Lung (tissue), 12 donors: ENCODE measurements around the gene HDAC4. TPM values are rescaled to one million over a fixed set of nuclear protein-coding genes. Genes with fewer than 3 reads are reported as not detected.

Experiments
- ATAC-seq: fragments of 200-7000 bp; cut with Tn5 transposase; one replicate; pipeline ENCODE4 v1.9.1; 2020; ENCODE audit warnings: moderate number of reproducible peaks; ENCODE audit not compliant: insufficient read depth, low FRiP score
- DNase-seq, 3 donors: peaks; one replicate each; pipeline ENCODE4 v3.0.0-alpha.2; 2013 to 2017
- H3K27ac ChIP-seq, 2 donors: one replicate each; pipeline ENCODE4 v1.5.1; 2013; ENCODE audit warnings: mild to moderate bottlenecking in 2 of 2, moderate library complexity in 2 of 2, control low read depth in 1 of 2, inconsistent platforms in 1 of 2, low read depth in 1 of 2, low read length in 1 of 2
- H3K27me3 ChIP-seq, 3 donors: one replicate each; pipeline ENCODE4 v1.5.1; 2013; ENCODE audit warnings: low read length in 2 of 3; ENCODE audit not compliant: control insufficient read depth in 3 of 3, insufficient read depth in 3 of 3
- H3K36me3 ChIP-seq, 4 donors: one replicate each; pipeline ENCODE4 v1.5.1; 2013; ENCODE audit warnings: low read length in 4 of 4, mild to moderate bottlenecking in 1 of 4, moderate library complexity in 1 of 4; ENCODE audit not compliant: control insufficient read depth in 4 of 4, insufficient read depth in 4 of 4
- H3K4me1 ChIP-seq, 5 donors: one replicate each; pipeline ENCODE4 v1.5.1; 2013; ENCODE audit warnings: low read length in 5 of 5, mild to moderate bottlenecking in 2 of 5, moderate library complexity in 1 of 5; ENCODE audit not compliant: control insufficient read depth in 5 of 5, insufficient read depth in 5 of 5
- H3K4me3 ChIP-seq: one replicate; pipeline ENCODE4 v1.5.1; 2013; ENCODE audit warnings: mild to moderate bottlenecking, control low read depth, moderate library complexity
- H3K9ac ChIP-seq, 2 donors: one replicate each; pipeline ENCODE4 v1.5.1; 2013; ENCODE audit warnings: low read length in 2 of 2, control low read depth in 1 of 2; ENCODE audit not compliant: insufficient read depth in 1 of 2
- H3K9me3 ChIP-seq, 4 donors: one replicate each; pipeline ENCODE4 v1.5.1; 2013; ENCODE audit warnings: low read length in 3 of 4, mild to moderate bottlenecking in 1 of 4, moderate library complexity in 1 of 4; ENCODE audit not compliant: control insufficient read depth in 4 of 4, insufficient read depth in 3 of 4
- WGBS, 2 donors: extraction: QIAGEN DNeasy Blood & Tissue Kit; methylation state at CpG; one replicate each; pipeline ENCODE4 v1.1.7; 2013; 5-methylcytosine and 5-hydroxymethylcytosine counted together
- polyA plus RNA-seq, 2 donors: library from polyadenylated mRNA; stranded (reverse); fragments of 200-250 nt; gene quantifications; one replicate each; pipeline ENCODE4 v1.2.1, GENCODE V29; 2013
- total RNA-seq, 2 donors: library from RNA; depleted of rRNA in 1 of 2; stranded (reverse); fragments of >200 nt in 1 of 2; gene quantifications; one replicate each; pipeline ENCODE4 v1.2.1, GENCODE V29; 2014 to 2021
- TF ChIP-seq, protein P1 (sequence below): IDR thresholded peaks from 2 replicates; pipeline ENCODE4 v1.5.1; 2012; ENCODE audit warnings: mild to moderate bottlenecking; ENCODE audit errors: control extremely low read depth, extremely low read depth
- donor health status: control.
- donor health status: control.
- donor health status: Bipolar disorder and iron deficiency.
- donor health status: healthy.
- donor health status: DM: yes; HTN: yes; CAD: no.

Gene HDAC4
- total and polyA plus RNA-seq, 4 donors = 6.9 to 47.7 (median 20.7) TPM

DNA sequence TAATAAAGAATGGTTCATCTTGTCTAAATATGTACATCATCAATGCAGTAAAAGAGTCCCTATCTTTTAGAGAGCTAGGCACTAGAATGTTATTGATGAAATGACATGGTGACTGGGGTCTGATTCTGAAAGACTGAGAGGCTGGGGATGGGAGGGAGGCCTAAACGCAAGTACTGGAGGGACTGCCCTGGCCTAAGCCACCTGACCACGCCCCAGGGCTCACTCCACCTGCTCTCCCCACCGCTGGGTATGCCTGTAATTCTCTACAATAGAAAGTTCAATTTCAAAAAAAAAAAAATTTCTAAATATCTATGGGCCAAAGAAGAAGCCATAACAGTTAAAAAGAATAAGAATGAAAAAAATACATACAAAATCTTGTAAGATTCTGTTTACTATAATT lies 194.0 kb downstream of the HDAC4 start:
- TF ChIP-seq, protein P1, sequence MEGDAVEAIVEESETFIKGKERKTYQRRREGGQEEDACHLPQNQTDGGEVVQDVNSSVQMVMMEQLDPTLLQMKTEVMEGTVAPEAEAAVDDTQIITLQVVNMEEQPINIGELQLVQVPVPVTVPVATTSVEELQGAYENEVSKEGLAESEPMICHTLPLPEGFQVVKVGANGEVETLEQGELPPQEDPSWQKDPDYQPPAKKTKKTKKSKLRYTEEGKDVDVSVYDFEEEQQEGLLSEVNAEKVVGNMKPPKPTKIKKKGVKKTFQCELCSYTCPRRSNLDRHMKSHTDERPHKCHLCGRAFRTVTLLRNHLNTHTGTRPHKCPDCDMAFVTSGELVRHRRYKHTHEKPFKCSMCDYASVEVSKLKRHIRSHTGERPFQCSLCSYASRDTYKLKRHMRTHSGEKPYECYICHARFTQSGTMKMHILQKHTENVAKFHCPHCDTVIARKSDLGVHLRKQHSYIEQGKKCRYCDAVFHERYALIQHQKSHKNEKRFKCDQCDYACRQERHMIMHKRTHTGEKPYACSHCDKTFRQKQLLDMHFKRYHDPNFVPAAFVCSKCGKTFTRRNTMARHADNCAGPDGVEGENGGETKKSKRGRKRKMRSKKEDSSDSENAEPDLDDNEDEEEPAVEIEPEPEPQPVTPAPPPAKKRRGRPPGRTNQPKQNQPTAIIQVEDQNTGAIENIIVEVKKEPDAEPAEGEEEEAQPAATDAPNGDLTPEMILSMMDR = no peak
- no peak overlapping the region for H3K4me3 ChIP-seq
- no peak overlapping the region for H3K27ac ChIP-seq
- DNase-seq (no peak), ATAC-seq (no peak)
- H3K9ac ChIP-seq = no peak overlapping the region
- WGBS, 2 donors = 93 to 94% methylated on average over 3 of the region's 3 CpGs
- no peaks in the 10 kb centered on the region for H3K27me3 ChIP-seq
- H3K4me1 ChIP-seq = peaks cover 0 to 12% (median 3%) of the 10 kb centered on the region in 5 donors
- H3K9me3 ChIP-seq = no peaks in the 10 kb centered on the region
- H3K36me3 ChIP-seq = peaks cover 0 to 2% (median 0%) of the 10 kb centered on the region in 4 donors

DNA sequence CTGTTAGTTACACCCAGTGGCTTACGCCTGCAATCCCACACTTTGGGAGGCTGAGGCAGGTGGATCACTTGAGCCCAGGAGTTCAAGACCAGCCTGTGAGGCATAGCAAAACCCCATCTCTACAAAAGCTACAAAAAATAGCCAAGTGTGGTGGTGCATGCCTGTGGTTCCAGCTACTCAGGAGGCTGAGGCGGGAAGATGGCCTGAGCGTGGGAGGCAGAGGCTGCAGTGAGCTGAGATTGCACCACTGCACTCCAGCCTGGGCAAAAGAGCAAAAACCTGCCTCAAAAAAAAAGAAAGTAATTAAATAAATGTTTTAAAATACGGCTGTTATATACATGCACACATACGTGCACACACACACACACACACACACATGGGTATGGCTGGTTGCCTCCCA lies 194.8 kb downstream of the HDAC4 start:
- H3K4me3 ChIP-seq = no peak overlapping the region
- 88 to 94% methylated on average over 5 of the region's 5 CpGs for WGBS, 2 donors
- TF ChIP-seq, protein P1 = no peak
- H3K36me3 ChIP-seq = peaks cover 0 to 2% (median 0%) of the 10 kb centered on the region in 4 donors
- H3K9me3 ChIP-seq = no peaks in the 10 kb centered on the region
- no peak overlapping the region for H3K27ac ChIP-seq
- H3K27me3 ChIP-seq = no peaks in the 10 kb centered on the region
- ATAC-seq (no peak), DNase-seq (no peak)
- peaks cover 0 to 8% (median 0%) of the 10 kb centered on the region in 5 donors for H3K4me1 ChIP-seq
- no peak overlapping the region for H3K9ac ChIP-seq

DNA sequence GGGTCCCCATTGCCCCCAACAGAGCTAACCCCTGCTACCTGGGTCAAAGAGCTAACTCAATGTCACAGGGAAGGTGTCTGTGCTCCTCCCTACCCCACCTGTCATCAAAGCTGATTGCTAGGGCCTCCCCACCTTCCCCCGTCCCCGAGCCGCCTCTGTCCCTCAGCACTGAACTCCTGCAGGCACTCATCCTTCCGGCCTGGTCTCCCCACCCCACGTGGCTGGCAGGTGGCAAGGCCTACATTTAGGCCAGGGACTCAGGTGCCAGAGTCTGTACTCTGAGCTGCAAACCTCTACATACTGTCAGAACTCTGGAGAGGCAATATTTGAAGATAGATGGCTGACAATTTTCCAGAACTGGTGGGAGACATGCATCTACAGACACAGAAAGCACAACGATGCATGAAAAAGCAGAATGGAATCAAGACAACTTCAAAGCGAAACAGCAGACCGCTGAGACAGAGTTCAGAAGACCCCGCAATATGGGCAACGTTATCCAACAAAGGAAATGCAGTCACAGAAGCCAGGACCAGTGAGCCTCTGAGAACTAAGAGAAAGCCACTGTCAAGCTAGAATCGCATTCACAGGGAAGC lies 195.8 kb downstream of the HDAC4 start:
- ATAC-seq (no peak), DNase-seq (no peak)
- TF ChIP-seq, protein P1 = no peak
- Histone ChIP-seq H3K36me3 (peaks cover 0 to 2% (median 0%) of the 10 kb centered on the region in 4 donors), H3K9ac (no peak overlapping the region), H3K9me3 (no peaks in the 10 kb centered on the region), H3K4me3 (no peak overlapping the region), H3K27ac (no peak overlapping the region), H3K4me1 (peaks cover 0 to 4% (median 0%) of the 10 kb centered on the region in 5 donors), H3K27me3 (no peaks in the 10 kb centered on the region)
- WGBS, 2 donors = 73 to 78% methylated on average over 11 of the region's 11 CpGs
